Karpas-422 (cell line): ENCODE measurements around the gene CDC42SE2. TPM values are rescaled to one million over a fixed set of nuclear protein-coding genes. Genes with fewer than 3 reads are reported as not detected.
A peak's percentile ranks its signal among the peaks of the same experiment; 100 is the strongest.
"Not testable (repeated sequence)": the region's sequence is repeated elsewhere in the genome, so short reads cannot be mapped to it uniquely, and the experiment has no call there.

Experiments
- DNase-seq: peaks from one replicate; pipeline ENCODE4 v3.0.0-alpha.2; 2015
- H2AFZ ChIP-seq: fragments of 200-600 bp; sonication (generic); 2 replicates; pipeline ENCODE4 v1.6.1; 2014; ENCODE audit warnings: antibody characterized with exemption, low read length, mixed read lengths
- H3K27ac ChIP-seq: fragments of 200-600 bp; sonication (generic); 2 replicates; pipeline ENCODE4 v1.5.1; 2014; ENCODE audit warnings: mild to moderate bottlenecking, low read length, moderate library complexity
- H3K27me3 ChIP-seq: fragments of 200-600 bp; sonication (generic); 2 replicates; pipeline ENCODE4 v1.6.1; 2014; ENCODE audit warnings: low read length, mixed read lengths
- H3K36me3 ChIP-seq: fragments of 200-600 bp; sonication (generic); 2 replicates; pipeline ENCODE4 v1.6.1; 2014; ENCODE audit warnings: low read length, mixed read lengths; ENCODE audit not compliant: insufficient read depth
- H3K4me1 ChIP-seq: fragments of 200-600 bp; sonication (generic); 2 replicates; pipeline ENCODE4 v1.6.1; 2014; ENCODE audit warnings: mild to moderate bottlenecking, low read length, mixed read lengths
- H3K4me2 ChIP-seq: fragments of 200-600 bp; sonication (generic); 2 replicates; pipeline ENCODE4 v1.6.1; 2014; ENCODE audit warnings: low read length, low read depth, mild to moderate bottlenecking; ENCODE audit not compliant: poor library complexity, severe bottlenecking
- H3K4me3 ChIP-seq: fragments of 200-600 bp; sonication (generic); 2 replicates; pipeline ENCODE4 v1.5.1; 2014; ENCODE audit warnings: mild to moderate bottlenecking, antibody characterized with exemption, low read length, mixed read lengths
- H3K79me2 ChIP-seq: fragments of 200-600 bp; sonication (generic); 2 replicates; pipeline ENCODE4 v1.6.1; 2014; ENCODE audit warnings: mild to moderate bottlenecking, low read length, mixed read lengths
- H3K9ac ChIP-seq: fragments of 200-600 bp; sonication (generic); 2 replicates; pipeline ENCODE4 v1.6.0; 2014; ENCODE audit warnings: low read length
- H3K9me2 ChIP-seq: fragments of 200-600 bp; sonication (generic), shearing (Covaris generic); replicated peaks from 2 replicates; pipeline ENCODE4 v1.6.0; 2014; ENCODE audit warnings: mild to moderate bottlenecking, low read length, moderate library complexity; ENCODE audit not compliant: insufficient read depth
- H3K9me3 ChIP-seq: fragments of 300-700, 200-600 bp; sonication (generic); 2 replicates; pipeline ENCODE4 v1.6.1; 2014; ENCODE audit warnings: low read length, mixed read lengths
- H4K20me1 ChIP-seq: fragments of 200-600 bp; sonication (generic); 2 replicates; pipeline ENCODE4 v1.6.1; 2014; ENCODE audit warnings: mild to moderate bottlenecking, antibody characterized with exemption, low read length, low read depth; ENCODE audit not compliant: insufficient read depth
- total RNA-seq: library from RNA; depleted of rRNA; stranded (reverse); fragments of >200 nt; shearing (Covaris generic); gene quantifications from 2 replicates; pipeline ENCODE4 v1.2.3, GENCODE V29; 2014; ENCODE audit warnings: low replicate concordance

CDC42SE2 gene
- total RNA-seq, 1 experiment from 2014 or later = 143 TPM

DNA sequence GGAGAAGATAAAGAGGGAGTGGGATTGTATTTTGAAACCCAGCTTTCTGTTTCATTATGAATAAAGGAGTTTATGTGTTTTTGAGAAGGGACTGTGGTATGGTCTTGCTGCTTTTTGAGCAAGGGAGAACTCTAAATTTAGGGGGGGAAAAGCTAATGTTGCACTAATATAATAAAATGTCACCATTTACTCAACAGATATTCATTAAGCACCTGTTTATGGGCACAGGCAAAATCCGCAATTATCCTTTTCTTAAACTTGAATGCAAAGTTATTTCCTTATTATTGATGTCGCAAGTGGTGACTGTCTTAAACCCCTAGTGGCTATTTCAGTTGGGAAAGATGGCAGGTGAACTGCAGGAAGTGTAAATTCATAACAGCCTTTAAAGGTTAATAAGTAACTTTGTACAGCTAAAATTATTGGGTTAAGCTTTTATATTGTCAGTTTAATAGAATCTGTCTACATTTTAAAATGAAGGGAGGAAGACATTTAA, 1.5 kb downstream of the CDC42SE2 start:
- Histone ChIP-seq H3K36me3 (no peaks in the 10 kb centered on the region; the same call in 1 of the 2 replicates), H2AFZ (no peak overlapping the region), H3K9ac (peak overlapping the region; percentile 96), H3K9me3 (no peaks in the 10 kb centered on the region), H4K20me1 (peaks cover 5% of the 10 kb centered on the region; the same call in 1 of the 2 replicates), H3K4me3 (peak overlapping the region; percentile 98), H3K4me2 (peak overlapping the region; percentile 86), H3K9me2 (no peaks in the 10 kb centered on the region), H3K27me3 (no peaks in the 10 kb centered on the region), H3K79me2 (peaks cover 85% of the 10 kb centered on the region), H3K27ac (peak overlapping the region; percentile 83), H3K4me1 (peaks cover 70% of the 10 kb centered on the region)
- DNase-seq = peak; percentile 77

DNA sequence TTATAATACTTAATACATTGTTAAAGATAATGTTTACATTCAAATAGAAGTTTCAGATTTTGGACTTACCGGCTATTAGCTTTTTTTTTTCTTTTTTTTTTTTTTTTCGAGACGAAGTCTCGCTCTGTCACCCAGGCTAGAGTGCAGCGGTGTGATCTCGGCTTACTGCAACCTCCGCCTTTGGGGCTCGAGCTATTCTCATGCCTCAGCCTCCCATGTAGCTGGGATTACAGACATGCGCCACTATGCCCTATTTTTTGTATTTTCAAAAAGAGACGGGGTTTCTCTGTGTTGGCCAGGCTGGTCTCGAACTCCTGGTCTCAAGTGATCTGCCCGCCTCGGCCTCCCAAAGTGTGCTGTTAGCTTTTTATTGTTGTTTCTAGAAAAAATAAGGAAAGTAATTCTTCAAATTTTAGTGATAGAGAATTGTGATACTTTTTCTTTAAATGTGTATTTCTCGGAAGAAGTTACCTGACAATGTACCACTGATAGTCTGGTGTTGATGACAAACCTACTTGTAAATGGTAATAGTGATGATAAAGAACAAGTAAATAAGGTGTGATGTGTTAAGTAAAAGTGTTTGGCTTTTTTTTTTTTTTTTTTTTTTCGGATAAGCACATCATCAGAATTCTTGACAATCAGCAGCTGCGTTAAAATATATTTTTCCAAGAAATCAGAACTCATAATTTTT, 2.7 kb downstream of the CDC42SE2 start:
- DNase-seq = no peak
- Histone ChIP-seq H3K36me3 (no peaks in the 10 kb centered on the region; the same call in 1 of the 2 replicates), H3K27ac (peak overlapping the region; percentile 83; the same call in 1 of the 2 replicates), H3K79me2 (peaks cover 93% of the 10 kb centered on the region), H3K4me1 (peaks cover 82% of the 10 kb centered on the region), H3K27me3 (no peaks in the 10 kb centered on the region), H3K9me3 (no peaks in the 10 kb centered on the region), H3K4me3 (no peak overlapping the region), H4K20me1 (peaks cover 5% of the 10 kb centered on the region; the same call in 1 of the 2 replicates), H3K9me2 (no peaks in the 10 kb centered on the region), H3K4me2 (peak overlapping the region; percentile 86), H2AFZ (no peak overlapping the region), H3K9ac (no peak overlapping the region)

DNA sequence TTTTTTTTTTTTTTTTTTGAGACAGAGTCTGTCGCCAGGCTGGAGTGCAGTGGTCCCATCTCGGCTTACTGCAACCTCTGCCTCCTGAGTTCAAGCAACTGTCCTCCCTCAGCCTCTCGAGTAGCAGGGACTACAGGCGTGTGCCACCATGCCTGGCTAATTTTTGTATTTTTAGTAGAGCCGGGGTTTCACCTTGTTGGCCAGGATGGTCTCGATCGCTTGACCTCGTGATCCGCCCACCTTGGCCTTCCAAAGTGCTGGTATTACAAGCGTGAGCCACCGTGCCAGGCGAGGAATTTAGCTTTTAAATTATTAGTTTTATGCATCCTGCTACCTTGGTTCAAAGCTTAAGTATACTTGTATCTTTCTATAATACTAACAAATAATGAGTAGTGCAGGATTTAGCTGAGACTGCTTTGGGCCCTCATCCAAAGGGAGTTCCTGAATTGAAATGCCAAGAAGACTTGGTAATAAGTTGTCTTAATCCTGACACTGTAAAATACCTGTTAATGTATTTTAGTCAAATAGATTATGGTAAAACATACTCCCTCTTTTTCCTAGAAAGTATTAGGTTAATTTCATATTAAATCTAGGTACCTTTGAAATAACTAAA, 5.0 kb downstream of the CDC42SE2 start:
- Histone ChIP-seq H3K9me2 (no peaks in the 10 kb centered on the region), H3K9me3 (no peaks in the 10 kb centered on the region), H3K4me2 (no peak overlapping the region), H3K27ac (no peak overlapping the region), H3K27me3 (no peaks in the 10 kb centered on the region), H3K4me1 (peaks cover 85% of the 10 kb centered on the region), H2AFZ (no peak overlapping the region), H4K20me1 (peaks cover 5% of the 10 kb centered on the region; the same call in 1 of the 2 replicates), H3K79me2 (peaks cover 93% of the 10 kb centered on the region), H3K36me3 (no peaks in the 10 kb centered on the region; the same call in 1 of the 2 replicates), H3K9ac (no peak overlapping the region), H3K4me3 (no peak overlapping the region)
- no peak for DNase-seq

DNA sequence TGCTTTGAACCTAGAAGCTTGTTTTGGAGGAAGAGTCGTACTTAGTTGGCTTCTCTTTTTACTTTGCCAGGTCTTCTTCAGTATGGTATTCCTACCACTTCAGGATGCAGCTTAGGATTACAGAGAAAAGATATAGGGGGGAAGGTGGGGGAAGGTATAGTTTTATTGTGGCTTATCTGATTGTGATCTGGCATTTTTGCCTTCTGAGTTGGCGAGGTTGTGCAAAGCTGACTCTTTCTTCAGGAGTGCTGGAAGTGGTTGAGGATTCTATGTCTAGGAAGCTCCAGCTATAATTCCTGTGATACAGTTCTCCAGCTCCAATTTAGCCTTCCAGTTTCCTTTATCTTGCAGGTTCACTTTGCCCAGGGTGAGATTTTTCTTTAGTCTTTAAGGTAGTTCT, 7.0 kb downstream of the CDC42SE2 start:
- no peak for DNase-seq
- no peaks in the 10 kb centered on the region for H3K9me3 ChIP-seq
- H3K4me1 ChIP-seq = peaks cover 98% of the 10 kb centered on the region
- H3K36me3 ChIP-seq = no peaks in the 10 kb centered on the region; the same call in 1 of the 2 replicates
- peak overlapping the region; percentile 10 for H3K9ac ChIP-seq
- H3K79me2 ChIP-seq = peaks cover 94% of the 10 kb centered on the region
- no peaks in the 10 kb centered on the region for H4K20me1 ChIP-seq
- H3K9me2 ChIP-seq = no peaks in the 10 kb centered on the region
- H2AFZ ChIP-seq = no peak overlapping the region
- H3K27ac ChIP-seq = peak overlapping the region; percentile 81
- peak overlapping the region; percentile 62 for H3K4me2 ChIP-seq
- no peaks in the 10 kb centered on the region for H3K27me3 ChIP-seq
- H3K4me3 ChIP-seq = peak overlapping the region; percentile 19; the same call in 1 of the 2 replicates

DNA sequence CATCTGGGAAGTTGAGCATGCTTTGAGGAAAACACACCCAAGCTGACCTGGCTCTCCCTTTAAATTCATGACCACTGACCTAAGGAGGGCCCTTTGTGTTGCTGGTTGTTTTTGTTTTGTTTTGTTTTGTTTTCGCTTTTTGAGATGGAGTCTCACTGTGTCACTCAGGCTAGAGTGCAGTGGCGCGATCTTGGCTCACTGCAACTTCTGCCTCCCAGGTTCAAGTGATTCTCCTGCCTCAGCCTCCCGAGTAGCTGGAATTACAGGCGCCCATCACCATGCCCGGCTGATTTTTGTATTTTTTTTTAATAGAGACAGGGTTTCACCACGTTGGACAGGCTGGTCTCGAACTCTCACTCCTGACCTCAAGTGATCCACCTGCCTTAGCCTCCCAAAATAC, 8.0 kb downstream of the CDC42SE2 start:
- not testable (repeated sequence) for H3K36me3 ChIP-seq, H3K9me3 ChIP-seq, H2AFZ ChIP-seq, DNase-seq, H3K9me2 ChIP-seq, H4K20me1 ChIP-seq, H3K27me3 ChIP-seq
- H3K79me2 ChIP-seq = peaks cover 94% of the 10 kb centered on the region
- peaks cover 95% of the 10 kb centered on the region for H3K4me1 ChIP-seq
- H3K4me2 ChIP-seq = peak overlapping the region; percentile 62
- H3K9ac ChIP-seq = peak overlapping the region; percentile 18
- H3K4me3 ChIP-seq = peak overlapping the region; percentile 19; the same call in 1 of the 2 replicates
- H3K27ac ChIP-seq = peak overlapping the region; percentile 81

DNA sequence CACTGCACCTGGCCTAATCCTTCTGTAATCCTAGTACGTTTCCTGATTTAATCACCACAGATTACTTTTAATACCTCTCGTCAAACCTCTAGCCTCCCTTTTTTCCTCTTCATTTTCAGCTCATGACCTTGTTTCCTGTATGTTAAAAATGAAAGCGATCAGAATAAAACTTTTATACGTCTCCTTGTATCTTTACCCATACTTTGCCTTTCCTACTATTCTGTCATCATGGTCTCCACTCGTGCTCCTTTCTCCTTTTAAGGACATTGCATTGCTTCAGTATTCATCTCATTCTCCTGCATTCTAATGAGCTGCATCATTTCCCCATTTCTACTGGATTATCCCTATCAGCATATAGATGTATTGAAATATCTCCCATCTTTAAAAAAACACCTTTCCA, 8.5 kb downstream of the CDC42SE2 start:
- no peaks in the 10 kb centered on the region for H4K20me1 ChIP-seq
- peak overlapping the region; percentile 62 for H3K4me2 ChIP-seq
- no peak for DNase-seq

DNA sequence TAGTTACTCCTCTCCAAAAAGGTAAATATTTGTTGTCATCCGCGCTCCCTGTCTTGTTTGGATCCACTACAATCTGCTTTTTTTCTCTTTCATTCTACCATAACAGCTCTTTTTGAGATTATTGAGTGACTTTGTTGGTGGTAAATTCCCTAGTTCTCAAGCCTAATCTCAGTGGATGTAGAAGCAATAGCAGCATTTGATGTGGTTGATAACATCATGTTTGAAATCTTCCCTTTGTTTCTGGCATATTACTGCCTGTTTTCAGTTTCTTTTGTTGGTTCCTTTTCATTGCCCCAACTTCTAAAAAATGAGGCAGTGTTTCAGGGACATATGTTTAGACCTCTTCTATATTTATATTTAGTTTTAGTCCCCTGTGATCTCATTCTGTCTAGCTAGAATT, 8.9 kb downstream of the CDC42SE2 start:
- H3K4me3 ChIP-seq = peak overlapping the region; percentile 19
- no peaks in the 10 kb centered on the region for H3K9me2 ChIP-seq
- peaks cover 92% of the 10 kb centered on the region for H3K4me1 ChIP-seq
- DNase-seq = no peak
- peaks cover 94% of the 10 kb centered on the region for H3K79me2 ChIP-seq
- H2AFZ ChIP-seq = no peak overlapping the region
- H3K27ac ChIP-seq = peak overlapping the region; percentile 81
- peak overlapping the region; percentile 62 for H3K4me2 ChIP-seq
- no peaks in the 10 kb centered on the region for H4K20me1 ChIP-seq
- no peaks in the 10 kb centered on the region for H3K9me3 ChIP-seq
- H3K9ac ChIP-seq = peak overlapping the region; percentile 18; the same call in 1 of the 2 replicates
- H3K36me3 ChIP-seq = no peaks in the 10 kb centered on the region
- H3K27me3 ChIP-seq = no peaks in the 10 kb centered on the region

More for the DNA sequence above, 8.5 kb downstream of the CDC42SE2 start:
- Histone ChIP-seq H3K4me1 (peaks cover 92% of the 10 kb centered on the region), H3K27ac (peak overlapping the region; percentile 81), H3K27me3 (no peaks in the 10 kb centered on the region), H3K36me3 (no peaks in the 10 kb centered on the region; the same call in 1 of the 2 replicates), H3K9me2 (no peaks in the 10 kb centered on the region), H3K4me3 (peak overlapping the region; percentile 19), H3K9me3 (no peaks in the 10 kb centered on the region), H3K79me2 (peaks cover 94% of the 10 kb centered on the region), H3K9ac (peak overlapping the region; percentile 18), H2AFZ (no peak overlapping the region)
